Progenitor cell of endocrine pancreas (in vitro differentiated cells): ENCODE results near the gene HTR3D. TPM values are rescaled to one million over a fixed set of nuclear protein-coding genes. Genes with fewer than 3 reads are reported as not detected.
A peak's percentile ranks its signal among the peaks of the same experiment; 100 is the strongest.
"Not testable (repeated sequence)": the region's sequence is repeated elsewhere in the genome, so short reads cannot be mapped to it uniquely, and the experiment has no call there.

ENCODE experiments used
- DNase-seq: peaks from one replicate; pipeline ENCODE4 v3.0.0; 2021; ENCODE audit warnings: low spot score; ENCODE audit not compliant: unreplicated experiment
- H3K27ac Mint-ChIP-seq: 2 replicates; pipeline ENCODE4 v1.8.0; 2021; ENCODE audit warnings: mild to moderate bottlenecking, moderate library complexity, mixed read lengths
- H3K27me3 Mint-ChIP-seq: 2 replicates; pipeline ENCODE4 v1.8.0; 2021; ENCODE audit warnings: mixed read lengths
- H3K36me3 Mint-ChIP-seq: 2 replicates; pipeline ENCODE4 v1.8.0; 2022; ENCODE audit warnings: mixed read lengths; ENCODE audit not compliant: insufficient read depth
- H3K4me1 Mint-ChIP-seq: 2 replicates; pipeline ENCODE4 v1.8.0; 2021; ENCODE audit warnings: low read depth, mixed read lengths
- H3K4me3 Mint-ChIP-seq: 2 replicates; pipeline ENCODE4 v1.8.0; 2021; ENCODE audit warnings: low read depth, mild to moderate bottlenecking, moderate library complexity, mixed read lengths
- H3K9me3 Mint-ChIP-seq: 2 replicates; pipeline ENCODE4 v1.8.0; 2021; ENCODE audit warnings: low read depth, mixed read lengths
- CTCF ChIP-seq: fragments of 200-600 bp; sonication (generic); IDR thresholded peaks from one replicate; pipeline ENCODE4 v1.5.0; 2021; ENCODE audit warnings: antibody characterized with exemption, mild to moderate bottlenecking; ENCODE audit not compliant: unreplicated experiment
- total RNA-seq: library from RNA; stranded (reverse); gene quantifications from 2 replicates; pipeline ENCODE4 v1.2.1, GENCODE V29; 2021

Gene HTR3D
- total RNA-seq, 1 donor from 2014 or later = not detected

DNA sequence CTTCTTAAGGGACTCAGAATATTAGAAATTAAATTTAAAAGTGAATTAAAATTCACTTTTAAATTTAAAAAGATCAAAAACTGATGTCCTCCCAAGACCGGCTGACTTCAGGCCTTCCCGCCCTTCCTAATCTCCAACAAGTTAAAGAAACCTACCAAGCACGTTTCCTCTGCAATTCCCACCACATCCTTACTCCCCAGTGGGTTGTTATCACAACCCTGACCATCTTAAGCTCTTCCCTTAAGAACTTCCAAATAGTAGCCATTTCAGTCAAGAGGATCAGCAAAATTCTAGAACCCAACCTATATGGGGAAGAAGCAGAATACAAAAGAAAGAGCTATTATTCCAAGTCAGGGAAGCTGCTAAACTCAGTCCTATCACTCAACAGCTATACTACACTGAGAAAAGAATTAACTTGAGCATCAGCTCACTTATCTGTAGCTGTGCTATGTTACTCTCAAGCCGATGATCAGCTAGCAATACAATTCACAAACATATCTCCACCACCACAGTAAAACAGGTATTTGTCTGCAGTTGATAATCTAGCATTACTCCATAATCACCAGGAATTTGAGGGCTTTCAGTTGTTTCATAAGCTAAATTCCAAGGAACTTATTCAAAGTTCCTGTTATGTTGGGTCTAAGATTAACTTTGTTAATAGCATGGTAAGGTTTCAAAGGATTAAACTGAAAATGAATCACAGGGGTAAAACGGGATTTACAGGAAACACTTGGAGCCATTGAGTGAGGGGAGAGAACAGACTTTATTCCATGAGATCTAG, 28.2 kb upstream of the HTR3D start:
- H3K27ac Mint-ChIP-seq = peak overlapping the region; percentile 64
- peaks cover 17% of the 10 kb centered on the region for H3K36me3 Mint-ChIP-seq
- DNase-seq = no peak
- no peak overlapping the region for H3K4me3 Mint-ChIP-seq
- H3K9me3 Mint-ChIP-seq = no peaks in the 10 kb centered on the region
- H3K27me3 Mint-ChIP-seq = no peaks in the 10 kb centered on the region
- no peak for TF ChIP-seq CTCF
- H3K4me1 Mint-ChIP-seq = peaks cover 42% of the 10 kb centered on the region

- Mint-ChIP-seq H3K27ac (peak overlapping the region; percentile 86), H3K4me3 (no peak overlapping the region), H3K36me3 (peaks cover 17% of the 10 kb centered on the region)
These were observed 27.1 kb upstream of the HTR3D start for GRCh38 chr3:184004476-184004875.

DNA sequence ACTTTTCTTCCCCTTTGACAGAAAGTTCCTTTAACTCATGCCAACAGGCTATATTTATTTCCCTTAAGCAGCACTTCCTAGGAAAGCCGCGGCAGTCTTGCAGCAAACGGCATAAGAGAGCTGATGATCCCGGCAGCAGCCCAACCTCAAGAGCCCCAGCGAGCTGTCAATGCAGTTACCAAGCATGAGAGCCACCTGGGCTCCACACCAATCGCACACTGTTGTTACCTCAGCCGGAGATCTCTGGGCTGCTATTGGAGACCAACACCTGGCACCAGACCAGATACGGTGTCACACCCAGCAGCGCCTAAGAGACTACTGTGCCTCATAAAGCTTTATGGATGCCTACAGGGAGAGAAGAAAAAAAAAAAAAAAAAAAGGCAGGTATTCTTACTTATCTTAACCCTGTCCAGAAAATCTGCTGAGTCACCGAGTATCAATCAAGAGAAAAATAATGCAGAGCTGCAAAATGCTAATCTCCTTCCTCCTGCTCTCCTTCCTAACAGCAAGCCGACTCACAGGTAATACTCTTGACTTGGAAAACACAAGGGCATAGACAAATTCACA, 25.5 kb upstream of the HTR3D start:
- H3K36me3 Mint-ChIP-seq = peaks cover 21% of the 10 kb centered on the region
- H3K27ac Mint-ChIP-seq = peak overlapping the region; percentile 88
- no peaks in the 10 kb centered on the region for H3K27me3 Mint-ChIP-seq
- H3K4me1 Mint-ChIP-seq = peaks cover 42% of the 10 kb centered on the region
- no peaks in the 10 kb centered on the region for H3K9me3 Mint-ChIP-seq
- H3K4me3 Mint-ChIP-seq = no peak overlapping the region
- no peak for TF ChIP-seq CTCF
- no peak for DNase-seq

More at GRCh38 chr3:184004476-184004875, 27.1 kb upstream of the HTR3D start:
- Mint-ChIP-seq H3K4me1 (peaks cover 42% of the 10 kb centered on the region), H3K27me3 (no peaks in the 10 kb centered on the region), H3K9me3 (no peaks in the 10 kb centered on the region)
- no peak for TF ChIP-seq CTCF
- DNase-seq = no peak

DNA sequence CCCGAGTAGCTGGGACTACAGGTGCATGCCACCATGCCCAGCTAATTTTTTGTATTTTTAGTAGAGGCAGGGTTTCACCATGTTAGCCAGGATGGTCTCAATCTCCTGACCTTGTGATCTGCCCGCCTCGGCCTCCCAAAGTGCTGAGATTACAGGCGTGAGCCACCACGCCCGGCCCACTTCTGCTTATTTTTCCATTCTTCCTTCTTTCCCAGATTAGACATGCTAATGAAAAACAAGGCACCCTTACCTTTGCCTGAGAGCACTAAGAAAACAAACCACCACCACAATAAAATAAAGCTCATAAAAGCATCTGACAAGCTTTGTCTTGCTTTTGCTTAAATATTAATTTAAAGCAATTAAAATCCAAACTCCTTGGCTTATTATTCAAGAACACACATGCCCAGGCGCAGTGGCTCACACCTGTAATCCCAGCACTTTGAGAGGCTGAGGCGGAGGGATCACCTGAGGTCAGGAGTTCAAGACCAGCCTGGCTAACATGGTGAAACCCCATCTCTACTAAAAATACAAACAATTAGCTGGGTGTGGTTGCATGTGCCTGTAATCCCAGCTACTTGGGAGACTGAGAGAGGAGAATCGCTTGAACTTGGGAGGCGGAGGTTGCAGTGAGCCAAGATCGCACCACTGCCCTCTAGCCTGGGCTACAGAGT, 24.3 kb upstream of the HTR3D start:
- Mint-ChIP-seq H3K36me3 (peaks cover 28% of the 10 kb centered on the region), H3K27ac (peak overlapping the region; percentile 81), H3K4me1 (peaks cover 39% of the 10 kb centered on the region)
- H3K9me3 Mint-ChIP-seq, H3K4me3 Mint-ChIP-seq, DNase-seq, H3K27me3 Mint-ChIP-seq: not testable (repeated sequence)

DNA sequence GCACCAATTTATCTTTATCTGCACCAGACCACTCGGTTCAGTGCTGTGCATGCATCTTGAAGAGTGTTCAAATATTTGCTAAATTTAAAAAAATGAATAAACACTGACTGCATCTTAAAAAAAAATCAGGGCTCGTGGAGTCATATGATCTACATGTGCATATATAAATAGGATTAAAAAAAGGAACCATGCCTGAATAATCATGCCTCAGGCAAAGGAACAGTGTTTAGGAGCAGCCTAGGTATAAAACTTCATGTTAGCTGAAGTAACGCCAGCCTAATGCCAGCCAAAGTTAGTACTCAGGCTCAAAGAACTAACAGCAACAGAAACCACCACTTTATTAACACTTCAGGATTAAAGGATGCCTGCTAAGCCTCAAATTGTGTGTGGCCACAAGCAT, 23.4 kb upstream of the HTR3D start:
- Mint-ChIP-seq H3K36me3 (peaks cover 29% of the 10 kb centered on the region), H3K4me1 (peaks cover 37% of the 10 kb centered on the region), H3K27ac (peak overlapping the region; percentile 81), H3K9me3 (no peaks in the 10 kb centered on the region), H3K4me3 (no peak overlapping the region), H3K27me3 (no peaks in the 10 kb centered on the region)
- no peak for TF ChIP-seq CTCF
- DNase-seq = no peak
